GM18951 (cell line): ENCODE data around the gene ST8SIA1.

Source experiments
- POLR2A ChIP-seq: IDR thresholded peaks from 4 replicates; pipeline ENCODE4 v1.6.1; 2011; ENCODE audit warnings: mild to moderate bottlenecking; ENCODE audit not compliant: insufficient read length, insufficient read depth; ENCODE audit errors: extremely low read depth
- in situ Hi-C: fragments of 300-500 bp; cut with MboI; formaldehyde crosslinking; loops from one replicate; pipeline ENCODE4 v1.12.0; 2022; ENCODE audit warnings: low sequenced_read_pairs, mixed read lengths, inconsistent platforms; ENCODE audit not compliant: unreplicated experiment

Gene ST8SIA1

GRCh38 chr12:22257100-22257499 is 77.4 kb downstream of the ST8SIA1 start:
- no peak for TF ChIP-seq POLR2A
- in situ Hi-C loops = no loop called here

GRCh38 chr12:22256605-22257004 is 77.9 kb downstream of the ST8SIA1 start:
- TF ChIP-seq POLR2A = no peak
- in situ Hi-C loops = no loop called here

- in situ Hi-C loops = no loop called here
- TF ChIP-seq POLR2A = no peak
Observed at GRCh38 chr12:22256041-22256441, 78.5 kb downstream of the ST8SIA1 start.

GRCh38 chr12:22255097-22255496 is 79.4 kb downstream of the ST8SIA1 start:
- in situ Hi-C loops = no loop called here
- no peak for TF ChIP-seq POLR2A

GRCh38 chr12:22254478-22254877 is 80.0 kb downstream of the ST8SIA1 start:
- in situ Hi-C loops = no loop called here
- TF ChIP-seq POLR2A = no peak

GRCh38 chr12:22252057-22252456 is 82.5 kb downstream of the ST8SIA1 start:
- in situ Hi-C loops = no loop called here
- TF ChIP-seq POLR2A = no peak

- in situ Hi-C loops = no loop called here
- no peak for TF ChIP-seq POLR2A
Observed at GRCh38 chr12:22250762-22251161, 83.7 kb downstream of the ST8SIA1 start.

GRCh38 chr12:22248571-22249115 is 85.9 kb downstream of the ST8SIA1 start:
- in situ Hi-C loops = no loop called here

GRCh38 chr12:22248121-22248520 is 86.4 kb downstream of the ST8SIA1 start:
- TF ChIP-seq POLR2A = no peak
- in situ Hi-C loops = no loop called here

More at GRCh38 chr12:22248571-22249115, 85.9 kb downstream of the ST8SIA1 start:
- no peak for TF ChIP-seq POLR2A

- in situ Hi-C loops = no loop called here
- no peak for TF ChIP-seq POLR2A
Observed at GRCh38 chr12:22246217-22246846, 88.2 kb downstream of the ST8SIA1 start.

- in situ Hi-C loops = no loop called here
- TF ChIP-seq POLR2A = no peak
Observed at GRCh38 chr12:22242726-22243125, 91.8 kb downstream of the ST8SIA1 start.

- TF ChIP-seq POLR2A = no peak
- in situ Hi-C loops = no loop called here
Observed at GRCh38 chr12:22238211-22238610, 96.3 kb downstream of the ST8SIA1 start.

GRCh38 chr12:22234561-22234960 is 99.9 kb downstream of the ST8SIA1 start:
- TF ChIP-seq POLR2A = no peak
- in situ Hi-C loops = no loop called here

- in situ Hi-C loops = no loop called here
- TF ChIP-seq POLR2A = no peak
Observed at GRCh38 chr12:22231836-22232235, 102.7 kb downstream of the ST8SIA1 start.

- TF ChIP-seq POLR2A = no peak
- in situ Hi-C loops = no loop called here
Observed at GRCh38 chr12:22231078-22231477, 103.4 kb downstream of the ST8SIA1 start.

GRCh38 chr12:22230280-22230794 is 104.2 kb downstream of the ST8SIA1 start:
- no peak for TF ChIP-seq POLR2A
- in situ Hi-C loops = no loop called here
